Left kidney (tissue), 2 donors: ENCODE results near the gene SP4. TPM values are rescaled to one million over a fixed set of nuclear protein-coding genes. Genes with fewer than 3 reads are reported as not detected.
"Not testable (repeated sequence)": the region's sequence is repeated elsewhere in the genome, so short reads cannot be mapped to it uniquely, and the experiment has no call there.

Experiments
- DNase-seq: peaks from one replicate; pipeline ENCODE4 v3.0.0-alpha.2; 2013
- polyA plus RNA-seq: library from polyadenylated mRNA; unstranded; fragments of 120-200 nt; gene quantifications from one replicate; pipeline ENCODE4 v1.2.1, GENCODE V29; 2013; ENCODE audit not compliant: insufficient read length

Gene SP4
- polyA plus RNA-seq, 1 donor = 17.0 TPM

DNA sequence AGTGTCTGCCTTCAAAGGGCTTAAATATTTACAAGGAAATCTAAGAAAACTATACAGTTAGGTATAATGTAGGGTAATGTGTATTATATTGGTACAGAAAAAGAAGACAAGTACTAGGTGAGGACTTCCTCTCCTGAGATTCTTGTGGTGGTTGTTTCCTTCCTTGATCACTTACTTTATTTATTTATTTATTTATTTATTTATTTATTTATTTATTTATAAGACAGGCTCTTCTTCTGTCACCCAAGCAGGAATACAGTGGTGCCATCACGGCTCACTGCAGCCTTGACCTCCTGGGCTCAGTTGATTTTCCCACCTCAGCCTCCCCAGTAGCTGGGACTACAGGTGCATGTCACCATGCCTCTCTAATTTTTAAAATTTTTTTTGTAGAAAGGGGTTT is 96.8 kb downstream of the SP4 start:
- no peak for DNase-seq

DNA sequence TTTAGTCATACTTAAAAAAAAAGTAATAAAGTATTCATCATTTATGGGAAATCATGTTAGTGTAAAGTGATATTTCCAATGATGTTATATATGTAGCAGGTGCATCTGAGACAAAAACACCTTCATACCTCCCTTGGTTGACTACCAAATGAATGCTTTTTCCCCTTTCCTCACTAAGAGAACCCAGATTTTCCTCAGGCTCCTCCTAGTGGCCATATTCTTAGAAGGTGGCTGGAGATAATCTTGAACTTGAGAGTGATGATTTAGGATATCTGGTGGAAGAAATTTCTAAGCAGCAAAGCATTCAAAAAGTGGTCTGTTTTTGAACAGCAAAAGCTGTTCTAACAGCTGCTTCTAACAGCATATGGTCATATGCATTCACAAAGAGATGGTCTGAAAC is 98.1 kb downstream of the SP4 start:
- no peak for DNase-seq

DNA sequence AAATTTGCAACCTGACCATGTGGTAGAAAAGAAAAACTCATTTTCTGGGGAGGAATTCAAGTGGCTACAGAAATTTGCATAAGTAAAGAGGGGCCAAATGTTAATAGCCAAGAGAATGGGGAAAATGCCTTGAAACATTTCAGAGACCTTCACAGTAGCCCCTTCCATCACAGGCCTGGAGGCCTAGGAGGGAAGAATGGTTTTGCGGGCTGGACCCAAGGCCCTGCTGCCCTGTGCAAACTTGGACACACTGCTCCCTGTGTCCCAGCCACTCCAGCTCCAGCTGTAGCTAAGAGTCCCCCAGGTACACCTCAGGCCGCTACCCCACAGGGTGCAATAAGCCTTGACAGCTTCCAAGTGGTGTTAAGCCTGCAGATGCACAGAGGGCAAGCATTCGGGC is 98.6 kb downstream of the SP4 start:
- DNase-seq = no peak

DNA sequence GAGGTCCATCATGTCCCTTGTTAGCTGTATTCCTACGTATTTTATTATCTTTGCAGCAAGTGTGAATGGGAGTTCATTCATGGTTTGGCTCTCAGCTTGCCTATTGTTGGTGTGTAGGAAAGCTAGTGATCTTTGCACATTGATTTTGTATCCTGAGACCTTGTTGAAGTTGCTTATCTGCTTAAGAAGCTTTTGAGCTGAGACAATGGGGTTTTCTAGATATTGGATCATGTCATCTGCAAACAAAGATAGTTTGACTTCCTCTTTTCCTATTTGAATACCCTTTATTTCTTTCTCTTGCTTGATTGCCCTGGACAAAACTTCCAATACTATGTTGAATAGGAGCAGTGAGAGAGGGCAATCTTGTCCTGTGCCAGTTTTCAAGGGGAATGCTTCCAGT is 104.6 kb downstream of the SP4 start:
- not testable (repeated sequence) for DNase-seq

- DNase-seq = not testable (repeated sequence)
Observed at GRCh38 chr7:21533646-21534045, 105.8 kb downstream of the SP4 start.

DNA sequence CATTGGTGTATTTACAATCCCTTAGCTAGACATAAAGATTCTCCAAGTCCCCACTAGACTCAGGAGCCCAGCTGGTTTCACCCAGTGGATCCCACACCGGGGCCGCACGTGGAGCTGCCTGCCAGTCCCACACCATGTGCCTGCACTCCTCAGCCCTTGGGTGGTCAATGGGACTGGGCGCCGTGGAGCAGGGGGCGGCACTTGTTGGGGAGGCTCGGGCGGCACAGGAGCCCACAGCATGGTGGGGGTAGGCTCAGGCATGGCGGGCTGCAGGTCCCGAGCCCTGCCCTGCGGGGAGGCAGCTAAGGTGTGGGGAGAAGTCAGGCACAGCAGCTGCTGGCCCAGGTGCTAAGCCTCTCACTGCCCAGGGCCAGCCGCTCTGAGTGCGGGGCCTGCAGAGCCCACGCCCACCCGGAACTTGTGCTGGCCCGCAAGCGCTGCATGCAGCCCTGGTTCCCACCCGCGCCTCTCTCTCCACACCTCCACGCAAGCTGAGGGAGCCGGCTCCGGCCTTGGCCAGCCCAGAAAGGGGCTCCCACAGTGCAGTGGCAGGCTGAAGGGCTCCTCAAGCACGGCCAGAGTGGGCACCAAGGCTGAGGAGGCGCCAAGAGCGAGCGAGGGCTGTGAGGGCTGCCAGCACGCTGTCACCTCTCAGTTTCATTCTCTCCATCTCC is 108.7 kb downstream of the SP4 start:
- not testable (repeated sequence) for DNase-seq

DNA sequence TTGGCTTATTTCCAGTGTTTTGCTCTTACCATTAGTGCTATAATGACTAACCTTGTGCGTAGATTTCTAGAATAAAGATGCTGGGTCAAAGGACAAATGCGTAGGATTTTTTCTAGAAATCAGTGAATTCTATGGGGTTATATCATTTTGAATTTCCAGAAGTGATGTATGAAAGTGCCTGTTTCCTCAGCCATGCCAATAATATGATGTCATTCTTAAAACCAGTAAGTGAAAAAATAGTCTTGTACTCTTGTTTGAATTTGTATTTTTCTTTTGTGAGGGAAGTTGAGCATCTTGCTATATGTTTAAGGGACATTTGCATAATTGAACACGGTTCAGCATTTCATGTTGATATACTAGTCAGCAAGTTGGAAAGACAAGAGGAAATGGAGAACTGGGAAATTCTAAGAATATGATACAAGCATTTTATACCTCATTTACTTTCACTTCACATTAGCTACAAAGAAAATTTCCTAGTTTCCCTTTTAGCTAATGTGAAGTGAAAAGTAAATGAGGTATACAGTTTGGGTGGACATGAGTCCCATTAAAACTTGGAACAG is 111.1 kb downstream of the SP4 start:
- no peak for DNase-seq

- DNase-seq = peak; percentile 34
Observed at GRCh38 chr7:21542891-21543527, 115.1 kb downstream of the SP4 start, which contains the start of gene DNAH11. Gene DNAH11 (plus strand): TSS chr7:21543039. CDS start chr7:21543246, 207 bp downstream.

GRCh38 chr7:21543528-21544302 is 115.8 kb downstream of the SP4 start:
- DNase-seq = peak; percentile 26

DNA sequence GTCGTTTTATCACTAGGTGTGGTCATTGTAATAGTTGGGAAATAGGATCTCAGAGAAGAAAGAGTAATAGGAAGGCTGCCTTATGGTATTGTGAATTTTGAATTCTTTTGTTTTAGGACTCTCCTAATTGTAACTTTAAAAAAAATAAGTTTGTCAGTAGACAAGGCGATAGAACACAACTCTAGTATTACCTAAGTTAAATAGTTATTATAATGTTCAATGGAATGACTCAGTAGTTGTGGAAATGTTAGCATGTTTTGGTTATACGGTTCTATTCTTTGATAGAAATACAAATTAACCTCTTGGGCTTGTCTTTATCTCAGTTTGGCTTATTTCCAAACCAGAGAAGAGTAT is 116.4 kb downstream of the SP4 start:
- DNase-seq = no peak

DNA sequence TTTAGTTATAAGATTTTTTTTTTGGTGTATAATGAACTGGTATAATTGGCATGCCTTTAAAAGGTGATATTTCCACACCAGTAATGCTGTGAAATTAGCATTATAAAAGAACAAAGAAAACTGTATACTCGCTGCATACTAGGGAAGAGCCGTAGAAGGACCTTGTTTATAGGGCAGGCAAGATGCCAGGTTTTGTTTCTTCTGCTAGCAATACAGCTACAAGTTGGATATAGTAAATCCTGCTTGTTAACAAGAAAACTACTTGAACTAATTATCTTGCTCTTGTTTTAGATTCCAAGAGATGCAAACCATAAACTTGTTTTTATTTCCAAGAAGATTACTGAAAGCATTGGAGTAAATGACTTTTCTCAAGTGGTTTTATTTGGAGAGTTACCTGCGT is 116.8 kb downstream of the SP4 start:
- DNase-seq = peak; percentile 8

GRCh38 chr7:21547501-21547900 is 119.6 kb downstream of the SP4 start:
- DNase-seq = no peak

- DNase-seq = no peak
Observed at GRCh38 chr7:21548491-21548890, 120.6 kb downstream of the SP4 start.

GRCh38 chr7:21550076-21550475 is 122.2 kb downstream of the SP4 start:
- no peak for DNase-seq

- DNase-seq = peak; percentile 11
Observed at GRCh38 chr7:21550821-21551531, 123.1 kb downstream of the SP4 start.

DNA sequence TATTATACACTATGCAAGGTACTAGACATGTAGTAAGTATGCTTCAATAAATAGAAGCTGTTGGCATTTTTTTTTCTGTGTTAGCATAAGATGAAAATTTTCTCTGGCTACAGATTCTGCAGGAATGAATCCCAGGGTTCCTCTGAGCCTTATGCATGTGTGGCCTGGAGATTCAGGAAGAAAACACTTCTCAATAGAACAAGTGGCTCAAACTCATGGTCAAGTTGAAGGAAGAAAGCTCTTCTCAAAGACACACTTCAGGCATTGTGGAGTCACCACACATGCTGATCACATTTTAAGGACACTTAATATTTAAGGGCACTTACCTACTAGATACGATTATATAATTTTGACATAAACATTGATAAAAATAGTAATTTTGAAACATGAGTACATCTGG is 134.5 kb downstream of the SP4 start:
- no peak for DNase-seq

Other genes with a start within 250 kb of the SP4 start
- gene DNAH11, start 115.0 kb downstream of the SP4 start, polyA plus RNA-seq = 3.3 TPM